Measurements from ENCODE around the gene TGFBI. TPM values are rescaled to one million over a fixed set of nuclear protein-coding genes. Genes with fewer than 3 reads are reported as not detected.
"Not testable (repeated sequence)": the region's sequence is repeated elsewhere in the genome, so short reads cannot be mapped to it uniquely, and the experiment has no call there.

Gene TGFBI
- total RNA-seq, 1 experiment from 2014 or later: not detected

DNA sequence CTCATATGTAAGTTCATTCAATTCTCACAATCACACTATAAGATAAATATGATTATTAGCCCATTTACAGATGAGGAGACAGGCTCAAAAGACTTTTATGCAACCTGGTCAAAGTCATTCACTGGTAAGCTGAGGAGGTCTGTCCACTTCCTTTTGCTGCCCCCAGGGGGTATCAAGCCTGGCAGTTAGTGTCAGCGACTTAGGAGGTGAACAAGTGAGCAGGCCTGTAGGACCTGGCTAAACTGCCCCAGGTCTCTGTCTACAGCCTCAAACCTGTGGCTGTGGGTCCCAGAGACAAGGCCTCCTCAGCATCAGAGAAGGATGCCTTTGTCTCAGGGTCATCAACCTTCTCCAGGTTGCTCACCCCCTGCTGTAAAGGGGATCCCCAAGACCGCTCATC lies 10.4 kb downstream of the TGFBI start:
- in situ Hi-C loops (cut with HindIII; ENCODE audit: low sequenced_read_pairs): no loop called here
- no peak for DNase-seq (ENCODE audit: low spot score)

DNA sequence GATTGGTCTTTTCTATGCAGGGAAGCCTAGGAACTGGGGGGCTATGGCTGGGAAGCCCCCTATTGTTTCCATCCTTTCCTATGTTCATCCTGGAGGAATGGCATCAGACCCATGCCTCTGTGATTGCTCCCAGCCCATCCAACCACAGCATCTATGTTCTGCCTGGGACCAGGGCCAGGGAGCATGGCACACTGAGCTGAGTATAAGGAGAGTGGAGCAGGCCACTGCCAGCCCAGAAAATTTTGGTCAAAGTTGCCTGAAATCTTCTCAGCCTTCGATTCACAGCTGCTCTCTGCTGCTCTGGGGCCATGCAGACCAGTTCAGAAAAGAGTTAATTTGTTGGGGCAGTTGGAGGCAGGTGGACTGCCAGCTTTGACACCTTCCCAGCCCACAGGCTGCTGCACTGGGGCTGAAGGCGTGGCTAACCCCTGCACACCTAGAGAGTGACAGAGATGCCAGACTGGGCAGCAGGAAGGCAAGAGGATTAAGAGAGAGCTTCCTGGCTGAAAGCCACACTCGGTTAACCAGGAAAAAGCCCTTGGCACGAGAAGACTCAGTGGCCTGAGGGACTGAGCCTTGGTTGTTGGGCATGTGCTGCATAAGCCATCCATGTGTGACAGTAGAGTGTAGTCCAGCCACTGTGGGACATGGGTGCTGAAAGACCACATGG lies 12.1 kb downstream of the TGFBI start:
- DNase-seq (ENCODE audit: low spot score): peak; percentile 77
- in situ Hi-C loops (cut with HindIII; ENCODE audit: low sequenced_read_pairs): no loop called here

DNA sequence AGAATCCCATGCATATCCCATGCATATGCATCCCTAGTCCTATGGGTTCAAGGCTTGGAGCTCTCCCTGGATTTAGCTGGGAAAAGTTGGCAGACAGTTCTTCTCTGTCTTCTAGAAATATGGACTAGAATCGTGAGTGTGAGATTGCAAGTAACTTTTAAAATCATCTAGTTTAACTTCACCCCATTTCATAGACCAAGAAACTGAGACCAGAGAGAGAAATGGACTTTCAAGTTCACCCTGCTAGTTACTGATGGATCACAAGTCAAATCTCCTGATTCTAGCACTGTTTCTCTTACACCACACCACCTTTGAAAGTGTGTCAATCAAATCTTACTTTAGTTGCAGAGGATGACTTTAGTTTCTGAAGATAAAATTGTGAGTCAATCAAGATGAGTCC lies 13.4 kb downstream of the TGFBI start:
- in situ Hi-C loops (cut with HindIII; ENCODE audit: low sequenced_read_pairs): no loop called here
- DNase-seq (ENCODE audit: low spot score): no peak

DNA sequence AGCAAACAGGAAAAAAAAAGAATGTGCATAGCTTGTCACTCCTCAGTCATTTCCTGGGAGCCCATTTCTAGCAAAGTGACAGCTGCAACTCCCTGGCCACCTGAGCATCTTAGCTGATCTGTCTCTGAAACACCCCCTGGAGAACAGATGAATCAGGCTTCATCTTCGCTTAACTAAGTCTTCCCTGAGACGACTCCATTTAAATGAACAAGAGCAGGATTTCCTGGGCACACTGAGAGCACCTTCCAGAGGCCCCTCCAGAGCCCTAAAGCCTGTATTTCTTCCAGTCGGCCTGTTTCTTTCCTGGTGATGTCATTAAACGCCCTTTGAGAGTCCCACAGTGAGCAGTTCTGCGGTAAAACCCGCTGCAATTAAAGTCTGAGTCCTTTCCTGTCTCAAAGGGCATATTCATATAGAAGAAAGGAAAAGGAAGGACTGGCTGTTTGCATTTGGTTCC lies 13.9 kb downstream of the TGFBI start:
- in situ Hi-C loops (cut with HindIII; ENCODE audit: low sequenced_read_pairs): no loop called here

DNA sequence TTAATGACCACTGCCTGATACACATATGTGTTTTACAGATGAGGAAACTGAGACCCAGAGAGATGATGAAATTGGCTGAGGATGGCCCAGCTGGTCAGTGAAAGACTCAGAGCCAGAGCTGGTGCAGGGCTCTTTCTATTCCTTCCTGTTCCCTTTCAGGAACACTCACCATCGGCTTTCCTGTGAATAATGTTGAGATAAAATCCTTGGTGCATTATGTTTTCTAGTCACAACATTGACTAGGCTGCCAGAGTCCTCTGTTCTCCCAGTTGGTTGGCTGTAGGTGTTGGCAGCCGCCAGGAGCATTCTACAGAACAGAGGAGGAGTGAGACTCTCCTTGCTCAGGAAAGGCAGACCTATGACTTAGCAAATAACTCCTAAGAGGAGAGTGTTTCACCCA lies 14.8 kb downstream of the TGFBI start:
- in situ Hi-C loops (cut with HindIII; ENCODE audit: low sequenced_read_pairs): no loop called here
- no peak for DNase-seq (ENCODE audit: low spot score)

More for the DNA sequence above, 13.9 kb downstream of the TGFBI start:
- DNase-seq (ENCODE audit: low spot score): no peak

DNA sequence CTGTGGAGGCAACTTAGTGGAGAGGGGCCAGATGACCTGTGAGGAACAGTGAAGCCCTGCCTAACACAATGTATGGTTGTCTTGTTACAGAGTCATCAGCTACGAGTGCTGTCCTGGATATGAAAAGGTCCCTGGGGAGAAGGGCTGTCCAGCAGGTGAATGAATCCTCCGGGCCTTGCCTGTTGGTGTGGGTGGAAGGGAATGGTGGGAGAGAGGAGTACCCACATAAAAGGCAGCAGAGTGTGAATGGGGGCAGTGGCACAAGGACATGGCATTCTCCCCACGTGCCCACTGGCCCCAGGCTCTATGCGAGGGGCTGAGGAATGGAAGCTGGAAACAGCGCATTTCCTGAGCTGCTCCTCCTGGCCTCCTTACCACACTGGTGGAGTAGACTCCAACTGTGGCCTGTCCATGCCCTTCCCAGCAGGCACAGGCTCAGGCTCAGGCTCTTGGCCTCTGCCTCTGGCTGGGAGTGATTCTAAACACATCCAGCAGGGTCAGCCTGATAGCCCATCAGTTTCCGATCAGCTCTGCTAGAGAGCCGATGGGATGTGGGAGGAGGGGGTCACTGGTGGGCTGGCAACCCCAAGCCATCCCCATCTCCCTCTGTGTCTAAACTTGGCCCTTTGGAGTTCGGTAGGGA lies 15.3 kb downstream of the TGFBI start:
- in situ Hi-C loops (cut with HindIII; ENCODE audit: low sequenced_read_pairs): no loop called here
- no peak for DNase-seq (ENCODE audit: low spot score)

DNA sequence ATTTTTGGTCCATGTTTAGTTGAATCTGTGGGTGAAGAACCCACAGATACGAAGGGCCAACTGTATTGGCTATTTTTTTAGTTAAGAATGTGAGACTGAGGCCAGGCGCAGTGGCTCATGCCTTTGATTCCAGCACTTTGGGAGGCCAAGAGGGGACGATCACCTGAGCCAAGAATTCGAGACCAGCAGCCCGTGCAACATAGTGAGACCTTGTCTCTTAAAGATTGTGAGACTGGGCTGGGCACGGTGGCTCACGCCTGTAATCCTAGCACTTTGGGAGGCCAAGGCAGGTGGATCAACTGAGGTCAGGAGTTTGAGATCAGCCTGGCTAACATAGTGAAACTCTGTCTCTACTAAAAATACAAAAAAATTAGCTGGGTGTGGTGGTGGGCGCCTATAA lies 16.2 kb downstream of the TGFBI start:
- DNase-seq (ENCODE audit: low spot score); in situ Hi-C loops (cut with HindIII; ENCODE audit: low sequenced_read_pairs): not testable (repeated sequence)

DNA sequence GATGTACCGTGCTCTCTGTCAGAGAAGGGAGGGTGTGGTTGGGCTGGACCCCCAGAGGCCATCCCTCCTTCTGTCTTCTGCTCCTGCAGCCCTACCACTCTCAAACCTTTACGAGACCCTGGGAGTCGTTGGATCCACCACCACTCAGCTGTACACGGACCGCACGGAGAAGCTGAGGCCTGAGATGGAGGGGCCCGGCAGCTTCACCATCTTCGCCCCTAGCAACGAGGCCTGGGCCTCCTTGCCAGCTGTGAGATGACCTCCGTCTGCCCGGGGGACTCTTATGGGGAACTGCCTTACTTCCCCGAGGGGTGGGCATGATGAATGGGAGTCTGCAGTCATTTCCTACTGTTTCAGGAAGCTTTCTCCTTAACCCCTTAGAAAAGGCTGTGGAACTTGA lies 17.5 kb downstream of the TGFBI start:
- in situ Hi-C loops (cut with HindIII; ENCODE audit: low sequenced_read_pairs): no loop called here
- no peak for DNase-seq (ENCODE audit: low spot score)

DNA sequence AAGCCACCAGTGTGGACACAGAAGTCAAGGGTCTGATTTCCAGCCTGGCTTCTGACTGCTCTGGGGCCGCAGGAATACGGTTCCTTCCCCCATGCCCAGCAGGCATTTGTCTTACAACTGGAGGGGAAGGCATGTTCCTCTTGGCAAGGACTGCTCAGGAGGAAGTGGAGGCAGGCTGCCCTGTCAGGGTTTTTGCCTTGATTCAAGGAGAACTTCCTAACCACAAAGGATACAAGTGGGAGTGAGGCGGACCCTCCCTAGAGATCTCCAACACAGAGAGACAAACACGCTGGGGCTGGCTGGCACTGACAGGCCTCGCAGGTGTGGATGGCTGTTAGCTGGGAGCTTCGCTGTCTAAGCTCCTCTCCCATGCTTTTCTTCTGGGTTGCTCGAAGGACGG lies 19.1 kb downstream of the TGFBI start:
- in situ Hi-C loops (cut with HindIII; ENCODE audit: low sequenced_read_pairs): no loop called here
- no peak for DNase-seq (ENCODE audit: low spot score)

DNA sequence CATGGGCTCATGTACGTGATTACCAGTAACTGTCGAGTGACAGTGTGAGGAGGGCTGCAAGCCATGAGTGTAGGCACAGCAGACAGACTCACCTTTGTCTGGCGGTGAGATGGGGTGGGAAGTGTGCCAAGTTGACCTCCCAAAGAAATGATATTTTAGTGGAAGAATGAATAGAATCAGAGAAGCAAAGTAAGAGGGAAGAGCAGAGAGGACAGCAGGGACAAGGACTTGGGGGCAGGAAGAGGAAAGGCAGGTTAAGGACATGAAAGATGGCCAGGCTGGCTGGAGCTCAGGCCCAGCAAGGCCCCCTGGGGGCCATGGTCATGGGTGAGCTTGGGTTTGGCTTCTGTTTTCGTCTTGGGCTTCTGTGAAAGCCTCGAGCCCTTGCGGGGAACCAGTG lies 20.2 kb downstream of the TGFBI start:
- in situ Hi-C loops (cut with HindIII; ENCODE audit: low sequenced_read_pairs): no loop called here

DNA sequence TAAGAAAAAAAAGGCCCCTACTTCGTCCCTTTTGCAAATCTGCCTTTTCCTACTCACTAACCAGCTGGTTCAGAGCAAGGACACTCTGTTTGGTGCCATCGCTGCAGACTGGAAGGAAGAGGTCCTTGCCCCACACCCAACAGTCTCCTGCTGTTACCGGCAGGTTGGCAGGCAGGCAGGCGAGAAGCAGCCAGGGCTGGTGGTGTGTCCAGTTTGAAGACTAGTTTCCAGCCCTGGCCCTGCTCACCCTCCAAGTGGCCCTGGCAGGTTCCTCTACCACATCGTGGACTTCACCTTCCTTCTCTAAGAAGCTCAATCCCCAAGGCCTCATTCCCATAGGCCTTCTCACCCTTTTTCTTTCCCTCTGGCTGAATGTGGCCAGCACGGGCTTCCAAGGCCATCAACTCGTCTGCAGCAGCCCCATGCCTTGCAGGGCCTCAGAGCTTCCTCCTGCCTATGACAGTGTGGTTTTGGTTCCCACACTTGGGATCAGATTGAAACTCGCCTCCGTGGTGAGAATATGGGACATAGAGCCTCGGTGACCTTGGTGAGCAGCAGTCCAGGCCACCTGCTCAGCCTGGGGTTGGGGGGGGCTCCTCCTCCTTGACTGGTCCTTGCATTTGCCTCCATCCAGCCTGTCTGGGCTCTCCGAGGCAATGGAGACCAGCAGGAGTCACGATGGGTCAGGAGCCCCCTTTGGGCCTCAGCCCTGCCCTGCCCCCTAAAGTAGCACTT lies 22.9 kb downstream of the TGFBI start:
- peak; percentile 74 for DNase-seq (ENCODE audit: low spot score)
- in situ Hi-C loops (cut with HindIII; ENCODE audit: low sequenced_read_pairs): no loop called here

More for the DNA sequence above, 20.2 kb downstream of the TGFBI start:
- no peak for DNase-seq (ENCODE audit: low spot score)

DNA sequence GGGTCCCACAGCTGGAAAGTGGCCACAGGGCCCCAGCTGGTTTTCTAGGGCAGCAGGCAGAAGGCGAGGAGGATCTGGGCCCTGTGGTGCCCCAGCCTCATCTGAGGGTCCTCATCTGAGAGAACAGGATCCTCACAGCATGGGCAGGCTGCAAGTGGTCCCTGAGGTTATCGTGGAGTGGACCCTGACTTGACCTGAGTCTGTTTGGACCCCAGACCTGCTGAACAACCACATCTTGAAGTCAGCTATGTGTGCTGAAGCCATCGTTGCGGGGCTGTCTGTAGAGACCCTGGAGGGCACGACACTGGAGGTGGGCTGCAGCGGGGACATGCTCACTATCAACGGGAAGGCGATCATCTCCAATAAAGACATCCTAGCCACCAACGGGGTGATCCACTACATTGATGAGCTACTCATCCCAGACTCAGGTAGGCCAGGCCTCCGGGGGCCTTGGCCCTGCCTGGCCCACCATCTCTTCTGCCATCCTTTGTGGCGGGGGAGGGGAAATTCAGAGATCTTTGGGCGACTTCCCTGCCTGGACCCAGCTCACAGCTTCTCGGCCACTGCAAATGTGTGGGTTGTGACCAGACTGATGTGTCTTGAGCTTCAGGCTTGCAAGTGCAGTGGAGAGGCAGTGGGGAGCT lies 24.0 kb downstream of the TGFBI start:
- no peak for DNase-seq (ENCODE audit: low spot score)
- in situ Hi-C loops (cut with HindIII; ENCODE audit: low sequenced_read_pairs): no loop called here

DNA sequence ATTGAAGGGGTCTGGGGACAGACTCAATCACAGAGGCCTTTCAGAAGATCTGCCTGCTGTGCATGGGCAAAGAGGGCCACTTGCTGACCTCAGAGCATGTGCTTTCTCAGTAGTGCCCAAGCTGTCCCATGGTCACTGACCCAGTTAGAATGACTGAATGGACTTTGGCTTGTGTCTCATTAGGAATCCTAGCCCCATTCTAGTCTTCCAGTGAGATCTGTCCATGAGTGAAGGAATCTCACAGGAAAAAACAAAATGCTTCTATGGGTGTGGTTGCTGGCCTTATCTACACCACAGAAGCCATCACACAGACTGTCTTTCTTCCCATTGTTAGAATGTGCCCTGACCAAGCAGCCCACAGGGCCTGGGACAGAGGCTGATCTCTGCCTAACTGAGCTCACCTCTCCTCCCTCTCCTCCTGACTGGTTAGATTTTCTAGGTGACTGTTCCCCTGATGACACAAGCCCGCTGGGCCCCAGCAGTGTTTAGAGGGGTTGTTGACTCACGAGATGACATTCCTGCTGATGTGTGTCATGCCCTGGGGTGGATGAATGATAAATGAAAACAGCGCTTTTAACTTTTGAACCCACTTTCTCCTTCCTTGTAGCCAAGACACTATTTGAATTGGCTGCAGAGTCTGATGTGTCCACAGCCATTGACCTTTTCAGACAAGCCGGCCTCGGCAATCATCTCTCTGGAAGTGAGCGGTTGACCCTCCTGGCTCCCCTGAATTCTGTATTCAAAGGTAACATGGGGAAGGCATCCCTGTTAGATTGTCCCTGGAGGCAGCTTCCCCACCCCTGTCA lies 24.8 kb downstream of the TGFBI start:
- in situ Hi-C loops (cut with HindIII; ENCODE audit: low sequenced_read_pairs): no loop called here
- DNase-seq (ENCODE audit: low spot score): no peak

DNA sequence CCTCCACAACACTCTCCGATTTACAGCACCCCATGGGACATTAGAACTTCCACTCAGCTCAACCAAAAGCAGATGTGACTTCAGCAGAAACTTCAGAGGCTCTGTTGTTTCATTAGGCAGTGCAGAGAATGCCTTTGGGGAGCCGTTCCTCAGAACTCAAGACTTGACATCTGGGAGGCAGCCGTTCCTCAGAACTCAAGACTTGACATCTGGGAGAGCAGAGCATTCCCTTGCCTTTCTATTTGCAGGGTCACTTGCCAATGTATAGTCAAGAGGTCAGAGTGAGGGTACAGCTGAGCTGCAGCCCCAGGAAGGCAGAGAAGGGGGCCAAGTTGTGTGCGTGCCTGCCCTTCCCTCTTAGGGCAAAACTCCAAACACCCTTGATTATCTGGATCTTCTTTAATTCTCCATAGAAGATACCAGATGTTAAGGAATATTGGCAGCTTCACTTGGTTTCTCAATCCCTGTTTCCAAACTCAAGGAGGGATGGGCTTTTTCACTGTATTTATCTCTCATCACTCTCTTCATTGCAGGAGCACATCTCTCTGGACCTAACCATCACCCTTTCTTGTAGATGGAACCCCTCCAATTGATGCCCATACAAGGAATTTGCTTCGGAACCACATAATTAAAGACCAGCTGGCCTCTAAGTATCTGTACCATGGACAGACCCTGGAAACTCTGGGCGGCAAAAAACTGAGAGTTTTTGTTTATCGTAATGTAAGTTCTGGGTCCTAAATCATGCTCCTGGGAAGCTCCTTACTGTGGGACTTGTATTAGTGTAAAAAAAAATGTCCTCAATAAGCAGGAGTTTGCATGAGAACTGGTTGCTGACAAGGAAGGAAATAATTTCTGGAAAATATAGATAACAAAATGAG lies 25.6 kb downstream of the TGFBI start:
- DNase-seq (ENCODE audit: low spot score): no peak
- in situ Hi-C loops (cut with HindIII; ENCODE audit: low sequenced_read_pairs): no loop called here

DNA sequence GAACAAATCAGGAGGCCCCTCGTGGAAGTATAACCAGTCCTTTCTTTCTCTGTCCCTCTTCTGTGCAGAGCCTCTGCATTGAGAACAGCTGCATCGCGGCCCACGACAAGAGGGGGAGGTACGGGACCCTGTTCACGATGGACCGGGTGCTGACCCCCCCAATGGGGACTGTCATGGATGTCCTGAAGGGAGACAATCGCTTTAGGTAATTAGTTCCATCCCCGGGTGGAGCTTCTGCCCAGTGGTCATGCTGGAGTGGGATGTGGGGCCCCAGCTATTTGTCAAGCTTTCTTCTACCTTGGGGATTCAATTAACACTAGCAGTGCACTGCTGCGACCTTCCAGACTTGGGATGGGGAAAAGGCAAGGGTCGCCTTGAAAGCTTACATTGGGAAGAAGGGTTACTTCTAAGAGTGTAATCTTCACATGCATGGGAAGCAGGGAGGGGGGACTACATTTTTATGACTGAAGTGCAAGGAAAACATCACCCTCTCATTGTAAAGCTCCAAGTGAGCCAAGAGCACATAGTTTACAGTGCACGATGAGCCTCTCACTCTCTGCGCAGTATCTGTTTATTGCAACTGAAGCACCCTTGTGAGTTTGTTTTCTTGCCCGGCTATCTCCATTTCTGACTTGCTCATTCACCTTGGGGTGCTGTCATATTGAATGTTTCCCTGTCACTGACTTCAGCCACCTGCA lies 27.0 kb downstream of the TGFBI start:
- peak; percentile 44 for DNase-seq (ENCODE audit: low spot score)
- in situ Hi-C loops (cut with HindIII; ENCODE audit: low sequenced_read_pairs): no loop called here

DNA sequence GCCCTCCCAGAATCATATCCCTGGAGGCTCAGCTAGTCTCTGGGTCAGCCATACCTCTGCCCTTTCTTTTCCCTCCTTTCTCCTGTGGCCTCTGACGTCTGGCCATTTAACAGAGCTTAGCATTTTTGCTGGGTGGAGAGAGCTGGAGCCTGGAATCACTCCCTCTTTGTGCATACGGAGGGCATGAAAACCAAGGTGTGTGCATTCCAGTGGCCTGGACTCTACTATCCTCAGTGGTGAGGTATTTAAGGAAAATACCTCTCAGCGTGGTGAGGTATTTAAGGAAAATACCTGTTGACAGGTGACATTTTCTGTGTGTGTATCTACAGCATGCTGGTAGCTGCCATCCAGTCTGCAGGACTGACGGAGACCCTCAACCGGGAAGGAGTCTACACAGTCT lies 27.5 kb downstream of the TGFBI start:
- in situ Hi-C loops (cut with HindIII; ENCODE audit: low sequenced_read_pairs): no loop called here
- DNase-seq (ENCODE audit: low spot score): no peak

DNA sequence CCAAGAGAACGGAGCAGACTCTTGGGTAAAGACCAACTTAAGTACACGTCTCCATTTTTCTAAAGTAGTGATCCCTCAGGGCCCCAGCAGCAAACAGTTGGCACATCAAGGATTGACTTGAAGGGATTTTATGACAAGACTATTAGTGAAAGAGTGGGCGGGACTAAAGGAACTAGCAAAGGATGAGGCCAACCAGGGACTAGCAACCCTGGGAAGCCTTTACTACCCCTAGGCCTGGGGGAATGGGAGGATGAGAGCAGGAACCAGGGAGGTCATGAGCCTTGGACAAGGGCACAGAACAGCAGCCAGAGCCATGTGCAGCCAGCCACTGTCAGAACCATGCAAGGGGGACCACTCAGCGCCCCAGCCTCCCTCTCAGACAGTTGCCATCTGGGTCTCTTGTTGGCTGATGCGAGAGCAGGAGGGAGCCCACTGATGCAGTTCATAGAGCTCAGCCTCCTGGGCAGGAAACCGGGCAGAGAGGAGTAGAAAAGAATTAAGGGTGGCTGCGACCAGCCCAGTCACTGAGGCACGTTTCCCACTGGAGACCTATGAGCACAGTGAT lies 28.1 kb downstream of the TGFBI start:
- no peak for DNase-seq (ENCODE audit: low spot score)
- in situ Hi-C loops (cut with HindIII; ENCODE audit: low sequenced_read_pairs): no loop called here

All from G401 (cell line).